ENCODE data around the gene CELF6.

Gene CELF6

DNA sequence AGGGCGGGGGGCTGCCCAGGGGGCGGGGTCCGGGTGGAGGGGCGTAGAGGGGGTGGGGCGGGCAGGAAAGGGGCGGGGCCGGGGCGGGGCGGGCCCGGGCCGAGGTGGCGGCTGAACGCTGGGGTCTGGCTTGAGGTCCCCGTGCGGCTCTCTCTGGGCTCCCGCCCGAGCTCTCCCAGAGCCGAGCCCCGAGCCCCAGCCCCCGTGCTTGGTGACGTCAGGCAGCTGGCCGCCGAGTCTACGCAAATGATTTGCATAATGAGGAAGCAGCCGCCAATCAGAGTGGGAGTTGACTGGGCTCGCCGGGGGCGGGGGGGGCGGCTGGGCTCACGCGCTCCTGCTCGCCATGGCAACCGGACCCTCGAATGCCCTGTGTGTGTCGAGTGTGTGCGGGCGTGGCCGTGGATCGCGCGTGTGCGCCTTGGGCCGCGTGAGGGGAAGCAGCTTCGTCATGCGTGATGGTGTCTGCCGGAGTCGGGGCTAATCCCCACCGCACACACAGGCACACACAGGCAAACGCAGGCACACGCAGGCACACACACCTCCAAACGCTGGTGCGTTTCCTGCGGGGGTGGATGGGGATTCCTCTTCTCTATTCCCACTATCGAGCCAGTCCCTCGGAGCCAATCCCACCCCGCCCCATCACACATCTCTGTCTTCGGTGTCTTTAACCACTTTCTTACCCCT is at the start of gene CELF6:
Gene CELF6 (minus strand): TSS at position 173 of the 687 bp plus-strand sequence. CDS start 283 bp downstream, outside the sequence.
- DNase-seq (ENCODE audit: low read depth in 2 of 3, low spot score in 2 of 3) = peak; percentile 33 to 42 (median 34)

DNA sequence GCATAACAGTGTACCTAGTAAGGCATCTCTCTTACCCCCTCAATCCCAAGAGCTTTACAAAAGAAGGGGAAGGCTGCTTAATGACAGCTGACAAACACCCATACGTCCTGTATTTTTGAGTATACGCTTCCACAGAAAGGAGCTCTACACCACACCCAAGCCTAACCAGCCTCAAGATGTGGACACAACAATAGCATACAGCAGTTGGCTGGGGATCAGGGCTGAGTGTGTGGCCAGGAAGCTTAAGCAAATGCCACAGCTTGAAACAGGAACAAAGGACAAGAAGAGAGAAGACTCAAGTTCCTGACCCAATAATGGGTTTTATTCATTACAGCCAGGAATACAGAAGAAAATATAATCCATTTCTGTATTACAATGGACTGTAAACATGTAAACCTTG is 48.9 kb upstream of the CELF6 start:
- no peak for DNase-seq (ENCODE audit: low read depth in 2 of 3, low spot score in 2 of 3)

DNA sequence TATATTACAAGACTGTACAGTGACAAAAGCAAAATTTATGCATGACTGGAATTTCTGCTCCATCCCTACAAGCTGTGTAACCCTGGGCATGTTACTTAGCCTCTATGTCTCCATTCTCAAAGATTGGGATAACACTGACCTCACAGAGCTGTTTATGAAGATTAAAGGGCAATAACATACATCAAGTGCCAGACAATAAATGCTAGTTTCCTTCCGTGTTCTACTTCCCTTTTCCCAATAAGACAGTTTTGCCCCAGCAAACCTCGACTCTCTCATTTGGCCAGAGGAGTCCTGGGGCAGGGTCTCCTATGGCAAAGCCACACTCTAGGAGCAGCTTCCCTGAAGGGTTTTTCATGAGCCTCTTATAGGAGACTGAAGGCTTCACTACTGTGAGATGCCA is 48.4 kb upstream of the CELF6 start:
- no peak for DNase-seq (ENCODE audit: low read depth in 2 of 3, low spot score in 2 of 3)

DNA sequence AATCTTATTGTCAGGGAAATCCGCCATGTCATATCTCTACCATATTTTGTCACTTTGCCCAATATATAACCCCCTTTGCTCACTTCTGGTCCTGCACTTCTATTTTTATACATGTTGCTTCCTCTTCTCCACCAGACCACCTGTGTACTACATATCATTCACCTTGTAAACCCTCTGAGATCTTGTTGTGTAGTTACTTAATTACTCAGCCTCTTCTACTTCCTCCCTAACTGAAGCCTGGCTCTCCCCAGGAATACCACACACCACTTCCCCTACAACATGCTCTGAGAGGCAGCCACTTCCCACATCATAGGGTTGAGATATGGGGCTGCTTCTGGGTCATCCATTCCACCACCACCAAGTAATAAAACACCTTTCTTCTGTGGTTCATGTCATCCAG is 45.9 kb upstream of the CELF6 start:
- DNase-seq (ENCODE audit: low read depth in 2 of 3, low spot score in 2 of 3) = no peak

DNA sequence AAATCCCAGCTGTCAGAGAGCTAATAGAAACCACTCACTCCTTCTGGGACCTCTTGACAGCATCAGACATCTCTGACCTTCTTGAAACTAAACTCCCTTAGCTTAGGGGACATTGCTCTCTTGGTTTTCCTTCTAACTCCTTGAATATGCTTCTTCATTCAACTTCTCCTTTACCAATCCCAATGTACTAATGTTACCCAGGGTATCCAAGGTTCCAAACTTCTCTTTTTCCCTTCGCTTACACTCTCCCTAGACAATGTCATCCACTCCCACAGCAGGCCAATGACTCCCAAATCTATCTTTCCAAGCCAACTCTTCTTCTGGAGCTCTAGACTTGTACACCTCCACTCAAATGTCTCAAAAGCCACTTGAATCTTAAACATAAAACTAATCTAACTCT is 41.2 kb upstream of the CELF6 start:
- no peak for DNase-seq (ENCODE audit: low read depth in 2 of 3, low spot score in 2 of 3)

DNA sequence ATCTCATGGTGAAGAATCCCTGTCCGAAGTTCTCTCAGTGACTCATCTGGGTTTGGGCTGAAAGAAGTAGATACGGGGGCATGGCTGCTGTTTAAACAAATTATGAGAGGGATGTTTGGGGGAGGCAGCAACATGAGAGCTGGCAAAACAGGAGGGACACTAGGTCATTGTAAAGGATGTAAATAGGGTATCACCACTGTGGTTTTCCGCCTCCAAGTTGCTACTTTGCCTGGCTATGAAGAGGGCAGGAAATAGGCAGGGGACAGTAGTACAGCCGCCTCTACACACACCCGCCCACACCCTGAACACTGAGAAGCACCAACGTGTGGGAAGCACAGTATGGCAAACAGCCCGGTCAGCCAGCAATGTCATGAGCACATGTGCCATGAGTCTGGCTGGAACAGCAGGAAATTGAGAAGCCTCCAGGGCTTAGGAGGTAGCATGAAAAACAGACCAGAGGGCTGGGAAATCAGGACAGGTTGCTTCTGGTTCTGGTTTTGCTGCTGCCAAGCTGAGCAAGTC is 38.8 kb upstream of the CELF6 start:
- no peak for DNase-seq (ENCODE audit: low read depth in 2 of 3, low spot score in 2 of 3)

DNA sequence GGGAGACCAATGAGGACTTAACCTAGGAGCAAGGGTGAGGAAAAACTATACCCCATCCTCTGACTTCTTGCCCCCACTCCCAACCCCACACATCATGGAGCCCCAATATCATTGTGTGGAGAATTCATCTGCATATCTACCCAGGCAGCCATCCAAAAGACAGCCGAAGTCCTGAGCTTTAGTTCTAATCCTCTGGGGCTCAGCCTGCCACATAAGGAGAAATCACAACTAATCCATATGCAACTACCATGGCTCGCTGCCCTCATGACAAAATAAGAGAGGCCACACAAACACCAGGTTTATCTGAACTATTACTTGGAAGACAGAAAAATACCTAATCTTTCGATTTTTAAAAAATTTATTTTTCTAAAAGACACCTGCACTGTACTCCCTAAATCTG is 38.2 kb upstream of the CELF6 start:
- no peak for DNase-seq (ENCODE audit: low read depth in 2 of 3, low spot score in 2 of 3)

DNA sequence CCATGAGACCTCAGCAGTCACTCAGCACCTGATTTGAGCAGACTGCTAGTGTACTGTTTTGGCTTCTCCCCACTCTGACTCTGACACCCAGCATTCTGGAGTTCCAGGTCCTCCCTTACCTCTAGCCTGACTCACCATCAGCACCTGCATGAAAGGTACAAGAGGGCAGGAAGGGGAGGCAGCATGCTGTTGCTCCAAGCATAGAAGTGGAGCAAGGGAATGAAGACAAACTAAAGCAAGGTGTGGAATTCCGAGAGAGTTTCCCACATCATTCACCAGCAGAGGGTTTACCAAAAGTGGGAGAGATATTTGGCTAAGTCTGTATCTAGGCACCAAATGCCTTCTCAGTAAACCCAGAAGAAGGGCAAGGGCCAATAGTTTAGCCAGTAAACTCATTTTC is 34.5 kb upstream of the CELF6 start:
- DNase-seq (ENCODE audit: low read depth in 2 of 3, low spot score in 2 of 3) = no peak

DNA sequence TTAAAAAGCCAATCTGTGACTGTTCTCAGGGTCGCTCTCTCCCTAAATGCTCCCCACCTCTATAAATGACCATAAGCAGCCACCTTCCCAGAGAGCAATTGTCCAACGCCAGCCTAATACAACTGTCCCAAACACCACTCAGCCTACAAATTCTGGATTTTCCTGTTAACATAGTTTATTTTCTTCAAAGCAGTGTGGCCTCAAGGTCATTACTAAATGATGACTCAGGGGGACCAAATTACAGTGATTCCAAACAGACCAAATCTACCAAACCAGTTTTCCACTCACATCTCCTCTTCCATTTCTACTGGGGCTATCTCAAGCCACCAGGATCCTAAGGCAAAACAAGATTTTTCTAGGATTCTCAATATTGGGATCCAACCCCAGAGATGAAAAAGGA is 33.3 kb upstream of the CELF6 start:
- no peak for DNase-seq (ENCODE audit: low read depth in 2 of 3, low spot score in 2 of 3)

DNA sequence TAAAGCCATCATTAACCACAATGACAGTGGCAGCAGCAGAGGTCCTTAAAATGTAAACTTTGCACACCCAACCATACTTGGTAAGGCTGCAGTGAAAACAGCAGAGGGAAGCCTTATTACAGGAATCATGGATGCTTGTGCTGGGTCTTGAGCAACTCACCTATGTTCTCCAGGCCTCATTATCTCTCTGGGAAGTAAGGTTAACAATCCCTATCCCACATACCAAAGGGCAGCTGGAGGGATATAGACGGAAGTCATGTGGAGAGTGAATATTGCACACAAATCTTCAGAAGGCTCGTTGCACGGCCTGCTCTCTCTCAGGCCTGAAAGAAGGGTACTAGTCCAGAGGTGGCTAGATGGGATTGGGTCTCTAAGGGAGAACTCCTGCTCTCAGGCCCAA is 25.8 kb upstream of the CELF6 start:
- no peak for DNase-seq (ENCODE audit: low read depth in 2 of 3, low spot score in 2 of 3)

DNA sequence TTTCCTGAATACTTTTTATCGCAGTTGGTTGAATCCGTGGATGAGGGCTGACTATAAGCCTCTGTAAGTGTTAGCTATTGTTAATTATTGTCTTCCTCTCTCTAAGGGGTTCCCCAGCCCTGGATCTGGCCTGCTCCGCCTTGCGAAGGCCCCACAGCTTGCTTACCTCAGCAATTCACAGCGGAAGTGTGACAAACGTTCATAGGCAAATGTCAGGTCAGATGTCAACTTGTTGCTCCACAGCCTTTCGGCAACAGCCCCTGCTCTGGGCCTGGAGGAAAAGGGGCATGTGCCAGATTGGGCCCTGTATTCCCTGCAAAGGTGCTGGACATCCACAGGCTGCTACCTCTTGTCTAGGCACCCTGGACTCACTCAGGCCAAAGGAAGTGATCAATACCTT is 25.3 kb upstream of the CELF6 start:
- DNase-seq (ENCODE audit: low read depth in 2 of 3, low spot score in 2 of 3) = no peak

DNA sequence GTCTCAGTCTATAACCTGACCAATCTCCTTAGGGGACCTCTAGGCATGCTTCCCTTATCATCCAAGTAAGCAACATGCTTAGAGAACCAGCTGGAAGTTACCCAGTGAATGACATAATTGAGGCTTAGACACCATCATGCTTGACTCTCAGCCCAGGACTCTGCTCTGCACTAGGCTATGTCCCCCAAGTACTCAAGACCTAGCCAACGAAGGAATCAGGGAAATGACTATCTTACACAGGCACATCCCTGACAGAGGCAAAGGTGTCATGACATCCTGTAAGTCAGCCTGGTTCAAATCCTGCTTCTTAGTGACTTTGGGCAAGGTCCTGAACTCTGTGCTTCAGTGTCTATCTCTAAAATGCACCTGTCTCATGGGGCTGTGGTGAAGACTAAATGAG is 24.6 kb upstream of the CELF6 start:
- DNase-seq (ENCODE audit: low read depth in 2 of 3, low spot score in 2 of 3) = no peak

DNA sequence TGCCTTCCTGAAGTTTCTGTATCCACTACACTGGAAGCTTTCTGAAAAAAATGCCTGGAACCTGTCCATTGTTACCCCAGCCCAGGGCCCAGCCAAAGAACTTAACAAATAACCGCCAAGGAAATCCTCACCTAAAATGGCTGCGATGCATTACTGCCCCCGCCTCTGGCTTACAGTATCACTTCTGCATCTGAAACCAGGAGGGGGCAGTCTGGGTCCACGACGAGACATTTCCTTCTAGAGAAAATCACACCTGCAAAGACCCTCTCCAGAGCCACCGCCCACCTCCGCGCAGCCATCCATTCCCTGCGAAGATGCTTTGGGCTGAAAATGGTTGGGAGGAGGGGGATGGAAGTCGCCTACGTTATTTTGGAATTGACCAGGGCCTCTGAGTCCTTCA is 22.4 kb upstream of the CELF6 start:
- no peak for DNase-seq (ENCODE audit: low read depth in 2 of 3, low spot score in 2 of 3)

DNA sequence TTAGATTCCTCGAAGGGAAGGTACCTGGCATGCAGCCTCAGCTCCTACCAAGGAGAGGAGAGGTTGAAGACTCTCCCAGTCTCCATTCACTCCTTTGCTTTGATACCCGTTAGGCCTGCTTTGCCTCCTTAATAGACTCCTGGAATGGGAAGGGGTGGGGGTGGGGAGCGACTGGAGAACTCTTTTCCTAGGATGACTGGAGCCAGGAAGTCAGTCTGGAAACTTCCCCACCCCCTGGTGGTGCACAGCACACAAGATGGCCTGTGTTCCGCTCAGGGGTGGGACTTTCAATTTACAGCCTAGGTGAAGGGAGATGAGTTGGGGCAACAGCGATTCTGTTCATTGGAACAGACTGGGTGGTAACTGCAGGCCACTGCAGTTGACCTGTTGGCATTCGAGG is 21.4 kb upstream of the CELF6 start:
- no peak for DNase-seq (ENCODE audit: low read depth in 2 of 3, low spot score in 2 of 3)

DNA sequence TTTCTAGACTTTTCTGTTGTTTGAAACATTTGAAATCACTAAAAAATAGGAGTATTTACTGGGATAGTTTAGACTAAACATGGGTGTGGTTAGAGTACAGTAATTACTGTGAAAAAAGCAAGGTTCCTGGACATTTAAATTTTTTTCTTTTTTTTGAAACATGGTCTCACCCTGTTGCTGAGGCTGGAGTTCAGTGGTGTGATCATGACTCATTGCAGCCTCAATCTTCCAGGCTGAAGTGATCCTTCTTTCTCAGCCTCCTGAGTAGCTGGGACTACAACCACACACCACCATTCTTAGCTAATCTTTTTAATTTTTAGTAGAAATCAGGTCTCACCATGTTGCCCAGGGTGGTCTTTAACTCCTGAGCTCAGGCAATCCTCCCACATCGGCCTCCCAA is 20.4 kb upstream of the CELF6 start:
- no peak for DNase-seq (ENCODE audit: low read depth in 2 of 3, low spot score in 2 of 3)

DNA sequence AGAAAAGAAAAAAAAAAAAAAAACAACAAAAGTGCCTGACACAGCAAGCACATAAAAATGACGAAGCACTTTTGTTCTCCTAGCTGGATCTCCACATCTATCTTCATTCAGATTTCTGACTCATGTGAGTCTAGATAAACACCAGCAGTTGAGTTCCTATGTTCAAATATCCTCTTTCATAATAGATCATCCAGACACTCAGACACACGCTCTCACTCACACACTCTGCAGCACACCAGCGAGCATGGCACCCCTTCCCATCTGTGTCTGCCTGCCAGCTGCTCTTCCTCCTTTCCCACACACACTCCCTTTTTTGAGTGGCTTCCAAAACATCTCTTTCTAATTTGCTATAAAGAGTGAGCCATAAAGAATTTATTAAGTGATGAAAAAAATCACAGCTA is 19.8 kb upstream of the CELF6 start:
- DNase-seq (ENCODE audit: low read depth in 2 of 3, low spot score in 2 of 3) = no peak

DNA sequence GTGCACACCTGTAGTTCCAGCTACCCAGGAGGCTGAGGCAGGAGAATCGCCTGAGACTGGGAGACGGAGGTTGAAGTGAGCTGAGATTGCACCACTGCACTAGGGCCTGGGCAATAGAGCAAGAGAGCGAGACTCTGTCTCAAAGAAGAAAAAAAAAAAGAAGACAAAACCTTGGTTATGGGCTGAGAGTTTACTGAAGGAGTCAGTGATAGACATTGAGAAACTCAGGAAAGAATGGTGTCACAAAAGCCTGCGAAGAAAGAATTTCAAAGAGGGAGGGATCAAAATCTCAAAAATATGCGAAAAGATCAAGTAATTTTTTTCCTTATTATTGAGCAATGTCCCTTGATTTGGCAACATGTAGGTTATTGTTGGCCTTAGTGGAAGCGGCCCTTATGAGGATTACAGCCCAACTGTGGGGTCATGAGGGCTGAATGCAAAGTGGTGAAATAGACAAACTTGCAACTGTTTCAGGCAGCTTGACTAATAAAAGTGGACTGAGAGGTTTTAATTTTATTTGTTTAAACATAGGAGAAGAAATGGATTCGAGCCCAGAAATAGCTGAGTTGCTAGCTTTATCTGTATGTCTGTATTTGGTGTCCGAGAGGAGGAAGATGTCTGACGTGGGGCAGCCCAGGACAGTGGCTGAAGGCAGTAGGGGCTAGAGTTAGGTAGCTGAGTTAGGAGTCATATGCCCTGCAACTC is 18.8 kb upstream of the CELF6 start:
- DNase-seq (ENCODE audit: low read depth in 2 of 3, low spot score in 2 of 3) = no peak

DNA sequence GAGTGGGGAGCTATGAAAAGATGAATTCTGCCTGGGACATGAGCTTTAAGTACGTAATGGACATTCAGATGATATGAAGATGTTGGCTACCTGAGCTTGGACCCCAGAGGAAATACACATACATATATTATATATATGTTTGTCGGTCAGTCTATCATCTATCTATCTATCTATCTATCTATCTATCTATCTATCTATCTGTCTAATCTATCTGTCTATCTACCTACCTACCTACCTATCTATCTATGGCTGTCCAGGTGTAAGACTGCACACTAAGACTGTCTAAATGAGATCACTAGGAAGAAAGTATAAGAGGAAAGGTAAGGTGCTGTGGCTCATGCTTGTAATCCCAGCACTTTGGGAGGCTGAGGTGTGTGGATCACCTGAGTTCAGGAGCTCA is 18.2 kb upstream of the CELF6 start:
- no peak for DNase-seq (ENCODE audit: low read depth in 2 of 3, low spot score in 2 of 3)

DNA sequence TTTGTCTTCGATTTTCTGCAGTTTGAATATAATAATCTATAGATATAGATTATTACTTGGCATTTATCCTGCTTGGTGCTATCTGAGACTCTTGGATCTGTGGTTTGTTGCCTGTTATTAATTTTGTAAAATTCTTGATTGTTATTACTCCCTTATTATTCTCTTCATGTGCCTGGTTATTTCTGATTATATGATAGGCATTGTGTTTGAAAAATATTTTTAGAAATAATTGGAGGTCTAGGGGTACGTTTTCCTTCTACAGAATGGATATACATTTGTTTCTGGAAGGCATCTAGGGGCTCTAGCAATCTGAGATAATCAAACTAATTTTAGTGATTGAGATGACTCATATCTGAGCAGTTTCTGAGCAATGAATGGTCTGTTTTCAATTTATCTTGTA is 14.9 kb upstream of the CELF6 start:
- no peak for DNase-seq (ENCODE audit: low read depth in 2 of 3, low spot score in 2 of 3)

DNA sequence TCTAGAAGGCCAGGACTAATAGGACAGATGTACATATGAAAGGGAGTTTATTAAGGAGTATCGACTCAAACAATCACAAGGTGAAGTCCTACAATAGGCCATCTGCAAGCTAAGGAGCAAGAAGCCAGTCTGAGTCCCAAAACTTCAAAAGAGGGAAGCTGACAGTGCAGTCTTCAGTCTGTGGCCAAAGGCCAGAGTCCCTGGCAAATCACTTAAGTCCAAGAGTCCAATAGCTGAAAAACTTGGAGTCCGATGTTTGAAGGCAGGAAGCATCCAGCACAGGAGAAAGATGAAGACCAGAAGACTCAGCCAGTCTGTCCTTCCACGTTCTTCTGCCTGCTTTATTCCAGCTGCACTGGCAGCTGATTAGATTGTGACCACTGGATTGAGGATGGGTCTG is 11.1 kb upstream of the CELF6 start:
- no peak for DNase-seq (ENCODE audit: low read depth in 2 of 3, low spot score in 2 of 3)

DNA sequence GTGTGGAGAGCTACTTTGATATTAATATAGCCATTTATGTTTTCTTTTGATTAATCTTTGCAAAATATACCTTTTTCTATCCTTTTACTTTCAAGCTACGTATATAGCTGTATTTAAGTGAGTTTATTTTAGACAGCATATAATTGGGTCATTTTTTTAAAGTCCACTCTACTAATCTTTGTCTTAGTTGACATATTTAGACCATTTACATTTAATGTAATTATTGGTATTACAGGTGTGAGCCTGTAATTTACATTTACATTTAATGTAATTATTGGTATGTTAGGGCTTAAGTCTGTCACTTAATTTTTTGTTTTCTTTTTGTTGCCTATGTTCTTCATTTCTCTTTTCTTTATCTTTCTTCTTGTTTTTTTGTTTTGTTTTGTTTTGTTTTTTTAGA is 3.8 kb upstream of the CELF6 start:
- no peak for DNase-seq (ENCODE audit: low read depth in 2 of 3, low spot score in 2 of 3)

DNA sequence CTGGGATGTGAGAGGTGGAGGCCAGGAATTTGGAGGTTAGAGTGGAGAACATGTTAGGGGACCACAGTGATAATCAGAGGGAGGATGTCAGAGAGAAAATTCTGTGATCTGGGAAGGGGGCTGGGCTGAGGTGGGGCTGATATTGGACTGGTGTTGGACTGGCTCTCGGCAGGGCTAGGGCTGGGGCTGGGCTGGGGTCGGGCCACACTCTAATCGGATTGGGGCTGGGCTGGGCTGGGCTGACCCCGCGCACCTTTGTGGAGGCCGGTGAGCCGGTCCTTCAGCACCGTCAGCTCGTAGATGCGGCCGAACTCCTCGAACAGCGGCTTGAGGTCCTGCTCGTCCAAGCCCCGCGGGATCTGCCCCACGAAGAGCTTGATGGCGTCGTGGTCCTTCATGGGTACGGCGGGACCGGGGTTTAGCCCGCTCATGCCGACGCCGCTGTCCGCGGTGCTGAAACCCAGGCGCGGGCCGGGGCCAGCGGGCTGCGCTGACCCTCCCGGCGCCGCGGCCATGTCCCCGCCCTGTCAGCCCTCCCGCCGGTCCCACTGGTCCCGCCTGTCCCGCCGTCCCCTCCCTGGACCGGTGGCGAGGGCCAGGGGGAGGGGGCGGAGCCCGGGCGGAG is 485 bp downstream of the CELF6 start:
- DNase-seq (ENCODE audit: low read depth in 2 of 3, low spot score in 2 of 3) = no peak

All from activated CD8-positive, alpha-beta memory T cell treated with anti-CD3 and anti-CD28 coated beads for 48 hours (primary cell).